Occipital lobe (tissue), 2 donors: ENCODE data around the gene ASCC3. TPM values are rescaled to one million over a fixed set of nuclear protein-coding genes. Genes with fewer than 3 reads are reported as not detected.
"Not testable (repeated sequence)": the region's sequence is repeated elsewhere in the genome, so short reads cannot be mapped to it uniquely, and the experiment has no call there.

Experiments
- DNase-seq: peaks from one replicate; lab custom pipeline; 2025; lab: John Stamatoyannopoulos, UW
- total RNA-seq: library from RNA; depleted of rRNA; stranded (reverse); fragments of >200 nt; gene quantifications from one replicate; pipeline ENCODE4 v1.2.3, GENCODE V29; 2014

Gene ASCC3
- total RNA-seq, 1 donor from 2014 or later, result 44.6 TPM

GRCh38 chr6:100890646-100891045 is 9.5 kb upstream of the ASCC3 start:
- DNase-seq, result not testable (repeated sequence)

- DNase-seq, result no peak
These were observed 8.2 kb upstream of the ASCC3 start for GRCh38 chr6:100889351-100889750.

- no peak for DNase-seq
These were observed 4.9 kb upstream of the ASCC3 start for GRCh38 chr6:100886076-100886475.

- no peak for DNase-seq
These were observed 2.2 kb upstream of the ASCC3 start for GRCh38 chr6:100883347-100883746.

- DNase-seq, result no peak
These were observed 545 bp upstream of the ASCC3 start for GRCh38 chr6:100881707-100882040.

GRCh38 chr6:100880149-100880852 is 828 bp downstream of the ASCC3 start:
- DNase-seq, result no peak

- no peak for DNase-seq
These were observed 1.8 kb downstream of the ASCC3 start for GRCh38 chr6:100879317-100879716.

- DNase-seq, result no peak
These were observed 3.3 kb downstream of the ASCC3 start for GRCh38 chr6:100877851-100878250.

- DNase-seq, result no peak
These were observed 4.9 kb downstream of the ASCC3 start for GRCh38 chr6:100876251-100876650.

GRCh38 chr6:100865525-100865924 is 15.6 kb downstream of the ASCC3 start:
- DNase-seq, result no peak

- no peak for DNase-seq
These were observed 19.1 kb downstream of the ASCC3 start for GRCh38 chr6:100862063-100862462.

GRCh38 chr6:100856146-100856545 is 25.0 kb downstream of the ASCC3 start:
- DNase-seq, result no peak

- DNase-seq, result no peak
These were observed 29.3 kb downstream of the ASCC3 start for GRCh38 chr6:100851819-100852218.

GRCh38 chr6:100850174-100850573 is 31.0 kb downstream of the ASCC3 start:
- no peak for DNase-seq

- DNase-seq, result no peak
These were observed 34.9 kb downstream of the ASCC3 start for GRCh38 chr6:100846276-100846675.

- no peak for DNase-seq
These were observed 35.5 kb downstream of the ASCC3 start for GRCh38 chr6:100845676-100846075.

- no peak for DNase-seq
These were observed 41.7 kb downstream of the ASCC3 start for GRCh38 chr6:100839419-100839818.

- DNase-seq, result no peak
These were observed 43.1 kb downstream of the ASCC3 start for GRCh38 chr6:100838011-100838410.

GRCh38 chr6:100833972-100834574 is 47.1 kb downstream of the ASCC3 start:
- DNase-seq, result no peak

GRCh38 chr6:100829077-100829595 is 52.0 kb downstream of the ASCC3 start:
- DNase-seq, result not testable (repeated sequence)

- DNase-seq, result no peak
These were observed 58.1 kb downstream of the ASCC3 start for GRCh38 chr6:100823041-100823440.

- DNase-seq, result no peak
These were observed 63.1 kb downstream of the ASCC3 start for GRCh38 chr6:100818066-100818465.

GRCh38 chr6:100810015-100810414 is 71.1 kb downstream of the ASCC3 start:
- no peak for DNase-seq
